Thyroid gland (tissue), 4 donors: Measurements from ENCODE around the gene SNRK.

Experiments used
- POLR2A ChIP-seq, 2 donors: fragments of 450-650 bp; IDR thresholded peaks; one replicate each; pipeline ENCODE4 v1.6.1; 2017; ENCODE audit warnings: antibody characterized with exemption in 2 of 2, mild to moderate bottlenecking in 2 of 2, moderate library complexity in 1 of 2
- TF ChIP-seq, protein P1 (sequence below), 6 experiments: fragments of 200-600 bp in 3 of 6; fragments of 450-650 bp in 3 of 6; sonication (generic) in 3 of 6; IDR thresholded peaks; one replicate each; pipeline ENCODE4 v1.5.1; 2016 to 2019; ENCODE audit warnings: antibody characterized with exemption in 6 of 6, mild to moderate bottlenecking in 2 of 6, inconsistent platforms in 1 of 6, moderate library complexity in 1 of 6

DNA sequence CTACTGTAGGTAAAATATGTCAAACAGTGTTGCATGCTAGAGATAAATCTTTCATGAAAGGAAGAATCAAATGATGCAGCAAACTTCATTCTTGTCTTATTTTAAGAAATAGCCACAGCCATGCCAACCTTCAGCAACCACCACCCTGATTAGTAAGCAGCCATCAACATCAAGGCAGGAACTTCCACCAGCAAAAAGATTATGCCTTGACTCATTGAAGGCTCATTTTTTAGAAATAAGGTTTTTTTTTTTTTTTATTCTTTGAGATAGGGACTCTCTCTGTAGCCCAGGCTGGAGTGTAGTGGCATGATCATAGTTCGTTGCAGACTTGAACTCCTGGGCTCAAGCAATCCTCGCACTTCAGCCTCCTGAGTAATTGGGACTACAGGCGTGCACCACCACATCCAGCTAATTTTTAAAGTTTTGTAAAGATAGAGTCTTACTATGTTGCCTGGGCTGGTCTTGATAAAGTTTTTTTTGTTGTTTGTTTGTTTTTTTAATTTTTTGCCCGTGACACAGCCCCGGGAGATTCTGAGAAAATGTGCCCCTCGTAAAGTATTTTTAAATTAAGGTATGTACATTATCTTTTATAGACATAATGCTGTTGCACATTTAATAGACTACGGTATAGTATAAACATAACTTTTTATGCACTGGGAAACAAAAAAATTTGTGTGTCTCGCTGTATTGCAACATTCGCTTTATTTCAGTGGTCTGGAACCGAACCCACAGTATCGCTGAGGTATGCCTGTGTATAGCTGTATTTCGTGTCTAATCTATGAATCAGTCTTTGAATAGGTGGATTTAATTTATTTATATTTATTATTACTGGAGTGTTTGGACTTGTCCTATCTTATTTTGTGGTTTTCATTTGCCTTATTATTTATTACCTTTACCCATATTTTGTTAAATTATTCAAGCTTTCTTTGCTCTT lies 23.3 kb downstream of the SNRK start:
- TF ChIP-seq, protein P1, sequence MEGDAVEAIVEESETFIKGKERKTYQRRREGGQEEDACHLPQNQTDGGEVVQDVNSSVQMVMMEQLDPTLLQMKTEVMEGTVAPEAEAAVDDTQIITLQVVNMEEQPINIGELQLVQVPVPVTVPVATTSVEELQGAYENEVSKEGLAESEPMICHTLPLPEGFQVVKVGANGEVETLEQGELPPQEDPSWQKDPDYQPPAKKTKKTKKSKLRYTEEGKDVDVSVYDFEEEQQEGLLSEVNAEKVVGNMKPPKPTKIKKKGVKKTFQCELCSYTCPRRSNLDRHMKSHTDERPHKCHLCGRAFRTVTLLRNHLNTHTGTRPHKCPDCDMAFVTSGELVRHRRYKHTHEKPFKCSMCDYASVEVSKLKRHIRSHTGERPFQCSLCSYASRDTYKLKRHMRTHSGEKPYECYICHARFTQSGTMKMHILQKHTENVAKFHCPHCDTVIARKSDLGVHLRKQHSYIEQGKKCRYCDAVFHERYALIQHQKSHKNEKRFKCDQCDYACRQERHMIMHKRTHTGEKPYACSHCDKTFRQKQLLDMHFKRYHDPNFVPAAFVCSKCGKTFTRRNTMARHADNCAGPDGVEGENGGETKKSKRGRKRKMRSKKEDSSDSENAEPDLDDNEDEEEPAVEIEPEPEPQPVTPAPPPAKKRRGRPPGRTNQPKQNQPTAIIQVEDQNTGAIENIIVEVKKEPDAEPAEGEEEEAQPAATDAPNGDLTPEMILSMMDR (IDR thresholded peaks at IDR 0.05), result no peak
- TF ChIP-seq POLR2A (IDR thresholded peaks at IDR 0.05), result no peak
